Endothelial cell (in vitro differentiated cells): ENCODE results near the gene PKD2. TPM values are rescaled to one million over a fixed set of nuclear protein-coding genes. Genes with fewer than 3 reads are reported as not detected.

Experiments
- DNase-seq: peaks from one replicate; pipeline ENCODE4 v3.0.0; 2021; ENCODE audit warnings: low spot score
- H3K27ac Mint-ChIP-seq: one replicate; pipeline ENCODE4 v1.8.0; 2021; ENCODE audit warnings: mixed read lengths, inconsistent platforms; ENCODE audit not compliant: unreplicated experiment
- H3K27me3 Mint-ChIP-seq: one replicate; pipeline ENCODE4 v1.8.0; 2021; ENCODE audit warnings: mild to moderate bottlenecking, moderate library complexity, mixed read lengths, inconsistent platforms; ENCODE audit not compliant: unreplicated experiment
- H3K36me3 Mint-ChIP-seq: one replicate; pipeline ENCODE4 v1.8.0; 2021; ENCODE audit warnings: mild to moderate bottlenecking, low read depth, mixed read lengths, inconsistent platforms; ENCODE audit not compliant: unreplicated experiment
- H3K4me1 Mint-ChIP-seq: one replicate; pipeline ENCODE4 v1.8.0; 2021; ENCODE audit warnings: mild to moderate bottlenecking, mixed read lengths, inconsistent platforms; ENCODE audit not compliant: unreplicated experiment
- H3K4me3 Mint-ChIP-seq: one replicate; pipeline ENCODE4 v1.8.0; 2021; ENCODE audit warnings: mild to moderate bottlenecking, mixed read lengths, inconsistent platforms; ENCODE audit not compliant: unreplicated experiment
- H3K9me3 Mint-ChIP-seq: one replicate; pipeline ENCODE4 v1.8.0; 2021; ENCODE audit warnings: mixed read lengths, inconsistent platforms; ENCODE audit not compliant: unreplicated experiment
- total RNA-seq: library from RNA; stranded (reverse); fragmentation: NEBNext Ultra II Directional; extraction: Animal tissue kit (Norgen Biotek cat#: 25700); gene quantifications from one replicate; pipeline ENCODE4 v1.2.1, GENCODE V29; 2021; ENCODE audit not compliant: unreplicated experiment
- TF ChIP-seq, protein P1 (sequence below): fragments of 200-600 bp; sonication (generic); IDR thresholded peaks from one replicate; pipeline ENCODE4 v1.5.0; 2021; ENCODE audit warnings: antibody characterized with exemption; ENCODE audit not compliant: unreplicated experiment

PKD2 gene
- total RNA-seq, 1 donor from 2014 or later: 31.1 TPM

DNA sequence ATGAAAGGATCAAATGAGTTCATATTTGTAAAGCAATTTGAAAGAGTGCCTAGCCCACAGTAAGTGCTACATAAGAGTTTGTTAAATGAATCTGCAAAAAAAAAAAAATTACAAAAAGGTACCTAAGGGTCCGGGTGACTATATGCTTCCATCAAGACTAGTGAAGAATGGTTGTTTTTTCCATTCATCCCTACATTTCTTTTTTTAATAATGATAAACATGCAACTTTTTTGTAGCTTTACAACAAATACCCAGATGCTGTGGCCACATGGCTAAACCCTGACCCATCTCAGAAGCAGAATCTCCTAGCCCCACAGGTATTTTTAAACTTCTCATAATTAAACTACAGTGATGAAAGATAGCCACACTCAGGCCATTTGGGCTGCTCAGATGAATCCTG, 27.6 kb upstream of the PKD2 start:
- DNase-seq: no peak
- no peaks in the 10 kb centered on the region for H3K36me3 Mint-ChIP-seq
- TF ChIP-seq, protein P1, sequence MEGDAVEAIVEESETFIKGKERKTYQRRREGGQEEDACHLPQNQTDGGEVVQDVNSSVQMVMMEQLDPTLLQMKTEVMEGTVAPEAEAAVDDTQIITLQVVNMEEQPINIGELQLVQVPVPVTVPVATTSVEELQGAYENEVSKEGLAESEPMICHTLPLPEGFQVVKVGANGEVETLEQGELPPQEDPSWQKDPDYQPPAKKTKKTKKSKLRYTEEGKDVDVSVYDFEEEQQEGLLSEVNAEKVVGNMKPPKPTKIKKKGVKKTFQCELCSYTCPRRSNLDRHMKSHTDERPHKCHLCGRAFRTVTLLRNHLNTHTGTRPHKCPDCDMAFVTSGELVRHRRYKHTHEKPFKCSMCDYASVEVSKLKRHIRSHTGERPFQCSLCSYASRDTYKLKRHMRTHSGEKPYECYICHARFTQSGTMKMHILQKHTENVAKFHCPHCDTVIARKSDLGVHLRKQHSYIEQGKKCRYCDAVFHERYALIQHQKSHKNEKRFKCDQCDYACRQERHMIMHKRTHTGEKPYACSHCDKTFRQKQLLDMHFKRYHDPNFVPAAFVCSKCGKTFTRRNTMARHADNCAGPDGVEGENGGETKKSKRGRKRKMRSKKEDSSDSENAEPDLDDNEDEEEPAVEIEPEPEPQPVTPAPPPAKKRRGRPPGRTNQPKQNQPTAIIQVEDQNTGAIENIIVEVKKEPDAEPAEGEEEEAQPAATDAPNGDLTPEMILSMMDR: no peak
- H3K27me3 Mint-ChIP-seq: peaks cover 2% of the 10 kb centered on the region
- no peak overlapping the region for H3K27ac Mint-ChIP-seq
- peaks cover 4% of the 10 kb centered on the region for H3K4me1 Mint-ChIP-seq
- no peak overlapping the region for H3K4me3 Mint-ChIP-seq
- H3K9me3 Mint-ChIP-seq: no peaks in the 10 kb centered on the region

DNA sequence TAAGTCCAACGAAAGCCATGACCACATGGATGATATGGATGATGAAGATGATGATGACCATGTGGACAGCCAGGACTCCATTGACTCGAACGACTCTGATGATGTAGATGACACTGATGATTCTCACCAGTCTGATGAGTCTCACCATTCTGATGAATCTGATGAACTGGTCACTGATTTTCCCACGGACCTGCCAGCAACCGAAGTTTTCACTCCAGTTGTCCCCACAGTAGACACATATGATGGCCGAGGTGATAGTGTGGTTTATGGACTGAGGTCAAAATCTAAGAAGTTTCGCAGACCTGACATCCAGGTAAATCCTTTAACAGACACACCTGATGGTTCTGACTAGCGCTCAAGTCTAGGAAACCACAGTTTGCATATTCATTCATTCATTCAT, 25.9 kb upstream of the PKD2 start:
- DNase-seq: no peak
- peaks cover 2% of the 10 kb centered on the region for H3K27me3 Mint-ChIP-seq
- TF ChIP-seq, protein P1: no peak
- H3K36me3 Mint-ChIP-seq: no peaks in the 10 kb centered on the region
- no peak overlapping the region for H3K27ac Mint-ChIP-seq
- no peaks in the 10 kb centered on the region for H3K9me3 Mint-ChIP-seq
- H3K4me1 Mint-ChIP-seq: no peaks in the 10 kb centered on the region
- H3K4me3 Mint-ChIP-seq: no peak overlapping the region

DNA sequence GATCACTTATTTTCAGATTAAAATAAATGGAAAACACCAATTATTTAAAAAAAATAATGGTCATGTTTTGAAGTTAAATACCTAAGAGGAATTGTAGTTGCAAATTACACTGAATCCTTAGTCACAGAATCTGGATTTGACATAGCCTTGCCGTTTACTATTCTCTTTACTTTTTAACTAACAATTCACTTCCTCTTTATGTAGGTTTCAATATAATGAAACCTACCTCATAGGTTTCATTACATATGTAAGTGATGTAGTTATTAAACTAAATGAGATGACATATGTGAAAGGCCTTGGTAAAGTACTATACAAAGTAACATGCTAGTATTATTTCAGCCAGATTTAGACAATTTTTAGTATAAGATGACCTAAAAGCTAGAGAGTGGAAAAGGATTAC, 25.4 kb upstream of the PKD2 start:
- Mint-ChIP-seq H3K4me1 (no peaks in the 10 kb centered on the region), H3K4me3 (no peak overlapping the region), H3K27ac (no peak overlapping the region), H3K36me3 (no peaks in the 10 kb centered on the region), H3K9me3 (no peaks in the 10 kb centered on the region), H3K27me3 (peaks cover 2% of the 10 kb centered on the region)
- TF ChIP-seq, protein P1: no peak
- DNase-seq: no peak

DNA sequence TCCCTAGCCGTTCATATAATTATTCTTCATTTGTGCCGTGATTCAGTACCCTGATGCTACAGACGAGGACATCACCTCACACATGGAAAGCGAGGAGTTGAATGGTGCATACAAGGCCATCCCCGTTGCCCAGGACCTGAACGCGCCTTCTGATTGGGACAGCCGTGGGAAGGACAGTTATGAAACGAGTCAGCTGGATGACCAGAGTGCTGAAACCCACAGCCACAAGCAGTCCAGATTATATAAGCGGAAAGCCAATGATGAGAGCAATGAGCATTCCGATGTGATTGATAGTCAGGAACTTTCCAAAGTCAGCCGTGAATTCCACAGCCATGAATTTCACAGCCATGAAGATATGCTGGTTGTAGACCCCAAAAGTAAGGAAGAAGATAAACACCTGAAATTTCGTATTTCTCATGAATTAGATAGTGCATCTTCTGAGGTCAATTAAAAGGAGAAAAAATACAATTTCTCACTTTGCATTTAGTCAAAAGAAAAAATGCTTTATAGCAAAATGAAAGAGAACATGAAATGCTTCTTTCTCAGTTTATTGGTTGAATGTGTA, 24.9 kb upstream of the PKD2 start:
- Mint-ChIP-seq H3K9me3 (no peaks in the 10 kb centered on the region), H3K27me3 (peaks cover 2% of the 10 kb centered on the region), H3K36me3 (no peaks in the 10 kb centered on the region), H3K27ac (no peak overlapping the region), H3K4me1 (no peaks in the 10 kb centered on the region), H3K4me3 (no peak overlapping the region)
- no peak for DNase-seq
- TF ChIP-seq, protein P1: no peak

DNA sequence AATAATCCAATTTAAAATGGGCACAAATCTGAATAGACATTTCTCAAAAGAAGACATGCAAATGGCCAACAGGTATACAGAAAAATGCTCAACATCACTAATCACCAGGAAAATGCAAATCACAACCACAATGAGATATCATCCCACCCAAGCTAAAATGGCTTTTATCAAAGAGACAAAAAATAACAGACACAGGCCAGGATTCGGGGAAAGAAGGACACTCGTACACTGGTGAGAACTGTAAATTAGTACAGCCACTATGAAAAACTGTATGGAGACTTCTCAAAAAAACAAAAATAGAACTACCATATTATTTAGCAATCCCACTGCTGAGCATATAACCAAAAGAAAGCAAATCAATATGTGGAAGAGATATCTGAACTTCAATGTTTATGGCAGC, 23.4 kb upstream of the PKD2 start:
- TF ChIP-seq, protein P1: no peak
- no peaks in the 10 kb centered on the region for H3K9me3 Mint-ChIP-seq
- H3K27ac Mint-ChIP-seq: no peak overlapping the region
- DNase-seq: no peak
- H3K4me1 Mint-ChIP-seq: no peaks in the 10 kb centered on the region
- H3K36me3 Mint-ChIP-seq: no peaks in the 10 kb centered on the region
- H3K27me3 Mint-ChIP-seq: peaks cover 2% of the 10 kb centered on the region
- no peak overlapping the region for H3K4me3 Mint-ChIP-seq
